HepG2 (cell line): ENCODE results near the gene PLCB1. TPM values are rescaled to one million over a fixed set of nuclear protein-coding genes. Genes with fewer than 3 reads are reported as not detected.

Experiments
- CREBL2 ChIP-seq: sonication (generic); formaldehyde crosslinking; IDR thresholded peaks from 2 replicates; pipeline ENCODE4 v1.8.1; 2023; ENCODE audit warnings: missing genetic modification reagents, mild to moderate bottlenecking, borderline replicate concordance
- FOXA1 ChIP-seq, 2 experiments: fragments of 450-650 bp in 1 of 2; sonication (generic) in 1 of 2; formaldehyde crosslinking in 1 of 2; IDR thresholded peaks; 2 replicates each; pipeline versions ENCODE4 v1.4.0 to v1.6.1; 2016 to 2020; ENCODE audit warnings: missing genetic modification reagents in 1 of 2
- FOXK1 ChIP-seq: sonication (generic); formaldehyde crosslinking; IDR thresholded peaks from 2 replicates; pipeline ENCODE4 v1.4.0; 2020; ENCODE audit warnings: low read depth, missing genetic modification reagents, borderline replicate concordance
- HDAC2 ChIP-seq: sonication (generic); formaldehyde crosslinking; IDR thresholded peaks from 2 replicates; pipeline ENCODE4 v1.4.0; 2020; ENCODE audit warnings: missing genetic modification reagents
- JDP2 ChIP-seq: sonication (generic); formaldehyde crosslinking; IDR thresholded peaks from 2 replicates; pipeline ENCODE4 v1.8.1; 2022; ENCODE audit warnings: missing genetic modification reagents, borderline replicate concordance
- JUN ChIP-seq: sonication (generic); formaldehyde crosslinking; IDR thresholded peaks from 2 replicates; pipeline ENCODE4 v1.4.0; 2020; ENCODE audit warnings: mild to moderate bottlenecking, missing genetic modification reagents
- MAFK ChIP-seq, 2 experiments: IDR thresholded peaks in 1 of 2; conservative IDR thresholded peaks in 1 of 2; 2 replicates each; pipeline ENCODE4 v1.6.1; 2011; ENCODE audit warnings: improper control_type of control experiment in 2 of 2, low read length in 2 of 2
- MBD4 ChIP-seq: IDR thresholded peaks from 2 replicates; pipeline ENCODE4 v1.6.1; 2012; ENCODE audit warnings: low read length, inconsistent platforms, borderline replicate concordance
- MLLT10 ChIP-seq: sonication (generic); formaldehyde crosslinking; IDR thresholded peaks from 2 replicates; pipeline ENCODE4 v1.4.0; 2020; ENCODE audit warnings: missing genetic modification reagents
- MYNN ChIP-seq: sonication (generic); formaldehyde crosslinking; IDR thresholded peaks from 2 replicates; pipeline ENCODE4 v1.4.0; 2020; ENCODE audit warnings: mild to moderate bottlenecking, low read depth, missing genetic modification reagents
- PRDM15 ChIP-seq: sonication (generic); formaldehyde crosslinking; IDR thresholded peaks from 2 replicates; pipeline ENCODE4 v1.4.0; 2020; ENCODE audit warnings: missing genetic modification reagents
- RARA ChIP-seq: IDR thresholded peaks from 2 replicates; pipeline ENCODE4 v1.6.1; 2016; ENCODE audit warnings: missing genetic modification reagents, missing compliant biosample characterization
- RERE ChIP-seq: IDR thresholded peaks from 2 replicates; pipeline ENCODE4 v1.6.1; 2016; ENCODE audit warnings: low read depth, missing genetic modification reagents, missing compliant biosample characterization
- SOX13 ChIP-seq, 3 experiments: fragments of 450-650 bp in 1 of 3; sonication (generic) in 1 of 3; formaldehyde crosslinking in 1 of 3; IDR thresholded peaks in 2 of 3; conservative IDR thresholded peaks in 1 of 3; 2 replicates each; pipeline versions ENCODE4 v1.5.0 to v1.6.1; 2016 to 2020; ENCODE audit warnings: antibody characterized with exemption in 1 of 3, mild to moderate bottlenecking in 1 of 3, missing compliant biosample characterization in 1 of 3, missing genetic modification reagents in 1 of 3, moderate library complexity in 1 of 3
- TEAD3 ChIP-seq: optimal IDR thresholded peaks from 2 replicates; pipeline ENCODE3; 2016; ENCODE audit warnings: borderline replicate concordance
- ZC3H13 ChIP-seq: sonication (generic); formaldehyde crosslinking; IDR thresholded peaks from 2 replicates; pipeline ENCODE4 v1.8.1; 2023; ENCODE audit warnings: mild to moderate bottlenecking, missing genetic modification reagents, moderate library complexity
- ZFP41 ChIP-seq: sonication (generic); formaldehyde crosslinking; IDR thresholded peaks from 2 replicates; pipeline ENCODE4 v1.4.0; 2020; ENCODE audit warnings: mild to moderate bottlenecking, missing genetic modification reagents, borderline replicate concordance
- ZNF331 ChIP-seq: sonication (generic); formaldehyde crosslinking; IDR thresholded peaks from 2 replicates; pipeline ENCODE4 v1.4.0; 2020; ENCODE audit warnings: missing genetic modification reagents
- ZNF558 ChIP-seq: sonication (generic); formaldehyde crosslinking; IDR thresholded peaks from 2 replicates; pipeline ENCODE4 v1.9.0; 2022; ENCODE audit warnings: mild to moderate bottlenecking, missing genetic modification reagents, borderline replicate concordance
- ZNF580 ChIP-seq: IDR thresholded peaks from 2 replicates; pipeline ENCODE4 v1.6.1; 2016; ENCODE audit warnings: low read depth, borderline replicate concordance
- polyA plus RNA-seq, 8 experiments: library from polyadenylated mRNA; depleted of rRNA in 3 of 8; stranded (reverse) in 7 of 8; unstranded in 1 of 8; fragments of >200 nt; fragmentation: Illumina TruSeq in 4 of 8; extraction: Trizol in 4 of 8; gene quantifications; 2 replicates each; pipeline versions ENCODE4 v1.2.1 to v1.2.3, GENCODE V29; 2011 to 2016; ENCODE audit warnings: low read depth in 4 of 8, missing spikeins in 1 of 8, mixed read lengths in 1 of 8; ENCODE audit not compliant: insufficient read depth in 1 of 8
- total RNA-seq, 5 experiments: library from RNA; depleted of rRNA; stranded (reverse); fragments of >200 nt; fragmentation: Illumina TruSeq; extraction: Trizol; gene quantifications; 2 replicates each; pipeline ENCODE4 v1.2.3, GENCODE V29; 2016; ENCODE audit warnings: low read depth in 1 of 5

The PLCB1 gene
- total and polyA plus RNA-seq, 2 of the 13 experiments (the other 11 are each of a cell fraction or from before 2014, with no cell fraction given) = 42.4 to 55.9 TPM

- TF ChIP-seq RERE (CRISPR knock-in tag) (peak; percentile 98), ZFP41 (CRISPR knock-in tag) (no peak), MYNN (CRISPR knock-in tag) (no peak), TEAD3 (CRISPR knock-in tag) (peak; percentile 95), RARA (peak; percentile 99), ZNF558 (CRISPR knock-in tag) (0 out of 2 replicates have a peak, but pooled peaks have one; percentile 66), MLLT10 (CRISPR knock-in tag) (no peak), FOXK1 (peak; percentile 98), SOX13 (IDR thresholded peaks at IDR 0.05) (peak; percentile 99), SOX13 (CRISPR knock-in tag; conservative IDR thresholded peaks at IDR 0.05 in 1 of 2, IDR thresholded peaks at IDR 0.05 in 1 of 2) (peak in 1 of 2 experiments; percentile 100; a peak in 2 of 4 replicates), ZNF580 (CRISPR knock-in tag) (0 out of 2 replicates have a peak, but pooled peaks have one; percentile 48), JDP2 (CRISPR knock-in tag) (peak; percentile 20; the same call in 1 of the 2 replicates), MBD4 (peak; percentile 95), ZNF331 (peak; percentile 83), ZC3H13 (CRISPR knock-in tag) (no peak), MAFK (conservative IDR thresholded peaks at IDR 0.05 in 1 of 2, IDR thresholded peaks at IDR 0.05 in 1 of 2; ENCODE audit: low read length in 2 of 2) (no peak), HDAC2 (CRISPR knock-in tag) (peak; percentile 99), PRDM15 (CRISPR knock-in tag) (no peak), JUN (CRISPR knock-in tag) (peak; percentile 82), FOXA1 (IDR thresholded peaks at IDR 0.05) (peak; percentile 93), FOXA1 (CRISPR knock-in tag; IDR thresholded peaks at IDR 0.05) (peak; percentile 94), CREBL2 (CRISPR knock-in tag) (no peak)
These were observed 118.6 kb downstream of the PLCB1 start (continued) for GRCh38 chr20:8250539-8251200.
